ENCODE measurements around the gene JTB.

The JTB gene

DNA sequence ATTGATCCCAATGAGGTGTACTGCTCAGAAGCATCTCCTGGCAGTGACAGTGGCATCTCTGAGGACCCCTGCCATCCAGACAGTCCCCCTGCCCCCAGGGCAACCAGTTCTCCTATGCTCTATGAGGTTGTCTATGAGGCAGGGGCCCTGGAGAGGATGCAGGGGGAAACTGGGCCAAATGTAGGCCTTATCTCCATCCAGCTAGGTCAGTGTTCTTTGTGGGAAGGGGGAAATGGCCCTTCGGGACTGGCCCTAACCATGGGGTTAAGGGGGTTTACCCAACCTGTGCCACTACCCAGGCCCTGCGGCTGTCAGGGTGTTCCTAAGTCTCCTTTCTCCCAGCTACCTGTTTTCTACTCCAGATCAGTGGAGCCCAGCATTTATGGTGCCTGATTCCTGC lies 8.5 kb downstream of the JTB start:
- Mint-ChIP-seq H3K4me3 (peak overlapping the region in 1 of 2 donors; percentile 9), H3K27me3 (no peaks in the 10 kb centered on the region), H3K4me1 (ENCODE audit: low read depth in 2 of 2) (peaks cover 26 to 30% of the 10 kb centered on the region in 2 donors), H3K27ac (peak overlapping the region in 1 of 2 donors; percentile 98), H3K36me3 (ENCODE audit: insufficient read depth) (peaks cover 11% of the 10 kb centered on the region), H3K9me3 (no peaks in the 10 kb centered on the region)
- no peak for ATAC-seq (replicated peaks)
- DNase-seq, result no peak

DNA sequence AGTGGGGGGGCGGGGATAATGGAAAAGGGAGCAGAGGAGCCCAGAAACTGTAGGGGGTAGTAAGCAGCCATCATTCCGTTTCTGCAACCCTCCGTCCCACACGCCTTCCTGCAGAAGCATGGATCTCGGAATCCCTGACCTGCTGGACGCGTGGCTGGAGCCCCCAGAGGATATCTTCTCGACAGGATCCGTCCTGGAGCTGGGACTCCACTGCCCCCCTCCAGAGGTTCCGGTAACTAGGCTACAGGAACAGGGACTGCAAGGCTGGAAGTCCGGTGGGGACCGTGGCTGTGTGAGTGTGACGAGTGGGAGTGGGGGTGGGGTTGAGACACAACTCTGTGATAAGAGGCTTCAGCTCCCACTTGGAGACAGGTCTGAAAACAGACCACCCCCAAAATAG lies 9.1 kb downstream of the JTB start:
- Mint-ChIP-seq H3K4me3 (peak overlapping the region; percentile 96 to 99), H3K27ac (peak overlapping the region in 1 of 2 donors; percentile 98), H3K36me3 (ENCODE audit: insufficient read depth) (peaks cover 8% of the 10 kb centered on the region), H3K9me3 (no peaks in the 10 kb centered on the region), H3K4me1 (ENCODE audit: low read depth in 2 of 2) (peaks cover 31 to 34% of the 10 kb centered on the region in 2 donors), H3K27me3 (no peaks in the 10 kb centered on the region)
- ATAC-seq (replicated peaks) (no peak), DNase-seq (no peak)

DNA sequence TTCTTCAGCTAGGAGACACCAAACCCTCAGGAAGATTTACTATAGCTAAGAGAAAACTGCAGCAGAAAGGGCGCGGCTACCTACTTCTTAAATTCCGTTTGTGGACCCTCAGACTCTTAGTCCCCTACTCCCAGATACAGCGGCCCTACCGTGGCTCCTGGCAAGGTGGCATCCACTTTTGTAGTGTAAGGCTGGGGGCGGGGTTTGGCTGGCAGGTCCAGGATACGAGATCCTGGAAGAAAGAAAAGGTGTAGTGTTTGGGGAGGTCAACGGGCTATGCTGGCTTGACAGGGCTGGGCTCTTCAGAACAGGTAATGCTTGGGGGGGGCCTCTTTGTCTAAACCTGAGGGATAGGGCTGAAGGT lies 9.5 kb downstream of the JTB start:
- H3K4me3 Mint-ChIP-seq, result peak overlapping the region; percentile 96 to 99
- peak overlapping the region; percentile 92 to 98 for H3K27ac Mint-ChIP-seq
- H3K9me3 Mint-ChIP-seq, result no peaks in the 10 kb centered on the region
- peaks cover 31 to 34% of the 10 kb centered on the region in 2 donors for H3K4me1 Mint-ChIP-seq (ENCODE audit: low read depth in 2 of 2)
- DNase-seq (no peak), ATAC-seq (replicated peaks) (no peak)
- peaks cover 8% of the 10 kb centered on the region for H3K36me3 Mint-ChIP-seq (ENCODE audit: insufficient read depth)
- no peaks in the 10 kb centered on the region for H3K27me3 Mint-ChIP-seq

DNA sequence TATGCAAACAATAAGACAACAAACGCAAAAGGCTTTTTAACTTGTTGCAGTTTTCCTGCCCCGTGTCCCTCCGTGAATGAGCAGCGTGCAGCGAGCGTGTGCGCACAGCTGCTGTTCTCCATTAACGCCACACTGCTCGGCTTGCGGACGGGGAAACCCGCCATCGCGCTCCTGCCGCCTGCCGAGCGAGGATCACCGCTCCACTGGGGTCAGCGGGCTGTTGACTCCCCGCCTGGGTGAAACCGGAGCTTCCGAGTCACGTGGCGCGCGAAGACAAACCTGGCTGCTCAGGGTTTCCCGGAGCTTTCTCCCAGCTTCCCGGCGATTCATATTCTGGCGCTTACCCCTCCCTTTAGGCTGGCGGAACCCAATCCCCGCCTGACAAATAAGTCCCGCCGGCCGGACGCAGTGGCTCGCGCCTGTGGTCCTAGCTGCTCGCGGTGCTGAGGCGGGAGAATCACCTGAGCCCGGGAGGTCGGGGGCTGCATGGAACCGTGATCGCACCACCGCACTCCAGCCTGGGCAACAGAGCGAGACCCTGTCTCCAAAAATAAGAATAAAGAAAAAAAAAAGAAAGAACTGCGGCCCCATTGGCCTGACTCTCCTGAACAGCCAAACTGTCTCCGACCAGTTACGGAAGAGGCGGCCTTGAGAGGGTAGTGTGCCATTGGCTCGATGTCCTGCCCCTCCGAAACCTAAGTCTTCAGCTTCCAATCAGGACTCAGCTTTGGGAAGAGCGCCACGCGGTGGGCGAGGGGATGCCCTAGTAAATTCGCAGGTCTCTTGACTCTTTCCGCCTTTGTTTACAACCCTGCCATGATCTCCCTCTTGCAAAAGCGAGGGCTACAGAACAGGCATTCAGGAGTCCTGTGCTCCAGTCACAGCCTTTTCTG lies 10.1 kb downstream of the JTB start, which contains the start of gene CREB3L4:
Gene CREB3L4, plus strand, starts transcription at position 796 of the 893 bp plus-strand sequence. CDS start 624 bp downstream, outside the sequence.
- DNase-seq (peak; percentile 71 to 77 (median 74)), ATAC-seq (replicated peaks) (peak; percentile 87)
- H3K9me3 Mint-ChIP-seq, result no peaks in the 10 kb centered on the region
- H3K4me1 Mint-ChIP-seq (ENCODE audit: low read depth in 2 of 2), result peaks cover 37 to 40% of the 10 kb centered on the region in 2 donors
- no peaks in the 10 kb centered on the region for H3K27me3 Mint-ChIP-seq
- peaks cover 8% of the 10 kb centered on the region for H3K36me3 Mint-ChIP-seq (ENCODE audit: insufficient read depth)
- H3K4me3 Mint-ChIP-seq, result peak within 1 kb of the TSS; percentile 96 to 99
- peak within 1 kb of the TSS; percentile 92 to 98 for H3K27ac Mint-ChIP-seq

DNA sequence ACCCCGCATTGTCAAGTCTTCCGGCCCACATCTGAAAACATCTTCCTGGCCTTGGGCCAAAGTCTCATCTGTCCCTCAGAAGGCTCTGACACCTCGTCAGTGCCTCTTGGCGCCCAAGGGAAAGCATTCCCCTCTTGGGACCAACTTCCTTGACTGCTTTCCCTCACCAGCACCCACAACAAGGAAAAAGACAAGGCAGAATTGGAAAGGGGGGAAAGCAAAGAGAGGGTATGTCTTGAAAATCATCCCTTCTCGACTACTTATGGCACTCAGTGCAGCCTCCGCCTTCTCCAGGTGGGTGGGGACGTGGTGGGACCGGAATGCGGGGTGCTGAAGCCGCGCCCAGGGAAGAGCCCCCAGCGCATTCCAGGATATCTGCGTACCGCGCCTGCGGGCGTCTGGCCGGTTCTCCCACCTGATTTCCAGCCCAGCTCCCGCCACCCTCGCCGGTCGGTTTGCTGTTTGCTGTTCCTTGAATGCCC lies 13.6 kb downstream of the JTB start:
- ATAC-seq (replicated peaks), result no peak
- Mint-ChIP-seq H3K4me1 (ENCODE audit: low read depth in 2 of 2) (peaks cover 38 to 43% of the 10 kb centered on the region in 2 donors), H3K27ac (peak overlapping the region; percentile 87 to 88), H3K27me3 (no peaks in the 10 kb centered on the region), H3K36me3 (ENCODE audit: insufficient read depth) (peaks cover 8% of the 10 kb centered on the region), H3K9me3 (no peaks in the 10 kb centered on the region), H3K4me3 (peak overlapping the region; percentile 77 to 86)
- DNase-seq, result no peak

DNA sequence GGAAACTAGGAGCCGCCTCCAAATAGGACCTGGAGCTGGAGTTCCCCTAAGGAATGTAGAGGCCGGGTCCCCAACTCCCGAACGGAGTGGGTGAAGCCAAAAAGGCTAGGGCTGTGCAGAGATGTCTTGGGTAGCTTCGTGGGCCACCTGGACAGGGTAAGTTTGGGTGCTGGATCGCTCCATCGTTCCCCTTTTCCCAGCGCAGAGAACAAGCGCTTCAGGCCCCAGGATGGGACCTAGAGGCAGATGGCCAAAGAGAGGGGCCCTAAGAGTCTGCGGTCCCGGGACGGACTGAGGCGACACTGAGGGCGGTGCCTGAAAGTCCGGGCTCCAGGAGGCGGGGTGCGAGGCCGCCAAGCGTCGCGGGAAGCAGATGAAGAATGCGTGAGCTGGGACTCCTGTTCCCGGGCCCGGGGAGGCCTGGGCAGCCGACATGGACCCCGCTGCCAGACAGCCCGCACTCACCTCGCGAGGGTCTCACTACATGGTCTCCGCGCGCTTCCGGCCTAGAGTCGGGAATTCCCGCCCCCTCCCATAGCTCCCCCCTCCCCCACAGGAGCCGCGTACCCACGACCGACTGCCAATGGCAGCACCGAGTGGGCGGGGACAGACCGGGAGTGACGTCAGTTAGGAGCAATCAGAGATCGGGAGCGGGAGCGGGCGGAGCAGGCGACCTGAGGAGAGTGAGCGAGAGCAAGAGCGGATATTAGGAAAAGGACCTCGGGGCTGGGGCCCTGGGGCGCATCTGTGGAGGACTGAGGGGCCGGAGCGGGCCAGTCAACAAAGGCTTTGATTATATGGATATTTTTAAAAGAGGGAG lies 14.2 kb downstream of the JTB start, which contains the start of gene SLC39A1:
Gene SLC39A1, minus strand, starts transcription at position 508 of the 820 bp plus-strand sequence. CDS start 822 bp downstream, outside the sequence.
- Mint-ChIP-seq H3K36me3 (ENCODE audit: insufficient read depth) (peaks cover 12% of the 10 kb centered on the region), H3K4me1 (ENCODE audit: low read depth in 2 of 2) (peaks cover 42 to 48% of the 10 kb centered on the region in 2 donors), H3K9me3 (no peaks in the 10 kb centered on the region), H3K27me3 (no peaks in the 10 kb centered on the region), H3K4me3 (peak within 1 kb of the TSS; percentile 77 to 86), H3K27ac (peak within 1 kb of the TSS; percentile 87 to 88)
- DNase-seq (peak; percentile 85 to 93 (median 91)), ATAC-seq (replicated peaks) (peak; percentile 42)

DNA sequence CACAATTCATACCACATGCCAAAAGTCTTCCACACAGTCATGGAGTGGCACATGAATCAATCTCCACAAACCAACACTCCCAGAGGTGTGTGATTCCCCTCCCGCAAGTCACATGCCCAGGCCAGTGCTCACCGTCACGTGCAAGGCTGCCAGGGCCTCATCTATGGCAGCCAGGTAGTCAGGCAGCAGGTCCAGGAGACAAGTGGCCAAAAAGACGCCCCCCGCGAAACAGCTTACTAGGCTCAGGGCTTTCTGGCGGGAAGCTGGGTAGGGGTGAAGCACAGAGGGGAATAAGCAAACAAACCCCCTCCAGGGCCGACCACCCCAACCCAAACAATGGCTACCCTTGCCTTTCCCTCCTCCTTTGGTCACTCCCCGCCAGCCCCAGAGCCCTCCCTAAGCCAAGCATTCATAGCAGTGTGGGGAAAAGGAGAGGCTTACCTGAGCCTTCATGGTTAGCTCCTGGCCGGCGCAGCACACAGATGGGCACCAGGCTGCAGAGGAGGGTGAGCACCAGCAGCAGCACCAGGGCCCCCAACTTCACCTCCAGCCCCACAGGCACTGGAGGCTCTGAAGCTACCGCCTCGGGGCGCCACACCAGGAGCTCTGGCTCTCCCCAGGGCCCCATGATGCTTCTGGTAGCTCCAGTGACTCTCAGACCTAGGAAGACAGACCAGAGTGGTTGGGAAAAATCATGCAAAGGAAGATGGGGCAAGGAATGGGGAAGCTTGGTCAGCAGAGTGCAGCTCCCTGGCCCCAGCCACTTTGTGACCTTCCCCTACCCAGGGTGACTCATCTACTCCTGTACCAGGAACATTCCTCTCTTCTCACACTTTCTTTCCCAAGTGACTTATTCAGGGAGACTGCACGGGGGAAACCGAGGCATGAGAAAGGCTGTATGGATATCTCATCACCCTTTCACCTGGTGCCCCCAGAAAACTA lies 15.1 kb downstream of the JTB start:
- Mint-ChIP-seq H3K36me3 (ENCODE audit: insufficient read depth) (peaks cover 13% of the 10 kb centered on the region), H3K27ac (peak overlapping the region; percentile 87 to 88), H3K27me3 (no peaks in the 10 kb centered on the region), H3K4me3 (peak overlapping the region; percentile 77 to 86), H3K9me3 (no peaks in the 10 kb centered on the region), H3K4me1 (ENCODE audit: low read depth in 2 of 2) (peaks cover 36 to 41% of the 10 kb centered on the region in 2 donors)
- no peak for DNase-seq
- ATAC-seq (replicated peaks), result no peak

DNA sequence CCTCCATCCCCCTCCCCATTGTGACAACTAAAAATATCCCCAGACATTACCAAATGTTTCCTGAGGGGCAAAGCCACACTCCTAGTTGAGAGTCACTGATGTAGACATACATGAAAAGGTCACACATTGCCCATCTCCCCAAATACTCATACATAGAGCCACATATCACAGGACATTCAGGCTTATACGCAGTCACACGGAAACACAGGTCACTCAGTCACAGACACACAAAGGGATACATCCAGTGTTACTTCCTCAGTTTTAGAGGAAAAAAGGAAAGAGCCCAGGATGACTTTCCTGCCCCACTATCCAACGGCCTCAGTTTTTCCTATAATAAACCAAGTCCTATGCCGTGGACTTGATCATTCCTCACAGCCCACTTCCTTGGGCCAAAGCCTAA lies 16.1 kb downstream of the JTB start:
- peaks cover 9% of the 10 kb centered on the region for H3K36me3 Mint-ChIP-seq (ENCODE audit: insufficient read depth)
- ATAC-seq (replicated peaks), result no peak
- H3K4me1 Mint-ChIP-seq (ENCODE audit: low read depth in 2 of 2), result peaks cover 38 to 44% of the 10 kb centered on the region in 2 donors
- peak overlapping the region in 1 of 2 donors; percentile 88 for H3K27ac Mint-ChIP-seq
- H3K4me3 Mint-ChIP-seq, result no peak overlapping the region
- no peaks in the 10 kb centered on the region for H3K27me3 Mint-ChIP-seq
- H3K9me3 Mint-ChIP-seq, result no peaks in the 10 kb centered on the region
- no peak for DNase-seq

DNA sequence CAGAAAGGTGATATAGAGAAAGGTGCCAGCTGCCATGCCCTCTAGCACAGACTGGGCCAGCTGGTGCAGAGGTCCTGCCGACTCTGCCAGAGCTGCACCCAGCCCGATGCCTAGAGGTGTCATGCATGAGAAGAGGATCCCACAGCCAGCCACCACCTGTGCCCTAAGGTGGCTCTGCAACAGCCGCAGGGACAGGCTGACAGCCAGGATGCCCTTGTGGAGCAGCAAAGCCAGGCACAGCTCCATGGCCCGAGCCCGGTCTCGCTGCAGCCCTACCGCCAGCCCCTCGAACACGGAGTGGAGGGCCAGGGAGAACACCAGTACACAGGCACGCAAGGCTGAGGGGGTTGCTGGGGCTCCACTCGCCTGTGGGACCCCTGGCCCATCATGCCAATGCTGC lies 17.3 kb downstream of the JTB start:
- Mint-ChIP-seq H3K4me3 (no peak overlapping the region), H3K27me3 (no peaks in the 10 kb centered on the region), H3K4me1 (ENCODE audit: low read depth in 2 of 2) (peaks cover 40 to 46% of the 10 kb centered on the region in 2 donors), H3K9me3 (no peaks in the 10 kb centered on the region), H3K27ac (no peak overlapping the region), H3K36me3 (ENCODE audit: insufficient read depth) (peaks cover 9% of the 10 kb centered on the region)
- DNase-seq (no peak), ATAC-seq (replicated peaks) (no peak)

DNA sequence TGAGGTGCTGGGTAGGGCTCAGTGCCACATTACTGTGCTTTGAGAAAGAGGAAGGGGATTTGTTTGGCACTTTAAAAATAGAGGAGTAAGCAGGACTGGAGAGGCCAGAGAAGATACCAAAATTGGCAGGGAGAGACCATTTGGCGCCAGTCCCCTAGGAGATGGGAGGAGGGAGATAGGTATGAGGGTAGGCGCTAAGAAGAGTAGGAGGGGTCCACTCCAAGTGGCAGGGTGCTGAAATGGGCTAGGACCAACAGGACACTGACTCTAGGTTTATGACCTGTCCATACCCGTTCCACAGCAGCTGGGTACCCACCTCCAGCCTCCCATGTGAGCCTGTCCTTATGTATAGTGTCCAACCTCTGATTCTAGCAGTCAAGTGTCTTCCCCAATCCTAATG lies 18.0 kb downstream of the JTB start:
- H3K27ac Mint-ChIP-seq, result peak overlapping the region in 1 of 2 donors; percentile 83
- no peaks in the 10 kb centered on the region for H3K9me3 Mint-ChIP-seq
- no peak for DNase-seq
- H3K4me3 Mint-ChIP-seq, result no peak overlapping the region
- peaks cover 42 to 45% of the 10 kb centered on the region in 2 donors for H3K4me1 Mint-ChIP-seq (ENCODE audit: low read depth in 2 of 2)
- H3K27me3 Mint-ChIP-seq, result no peaks in the 10 kb centered on the region
- peaks cover 9% of the 10 kb centered on the region for H3K36me3 Mint-ChIP-seq (ENCODE audit: insufficient read depth)
- no peak for ATAC-seq (replicated peaks)

DNA sequence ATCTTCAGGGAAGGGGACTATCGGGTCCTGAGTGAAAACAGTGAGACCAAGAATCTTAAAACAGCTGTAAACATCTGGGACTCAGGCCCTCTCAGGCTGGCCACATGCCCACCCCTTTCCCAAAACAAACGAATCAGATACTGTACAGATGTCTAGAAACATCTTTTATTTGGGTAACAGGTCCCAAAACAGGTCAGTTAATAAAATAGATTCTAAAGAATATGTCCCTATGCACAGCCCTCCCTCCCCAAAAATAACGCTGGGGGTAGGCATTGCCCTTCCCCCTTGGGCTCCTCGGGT lies 18.6 kb downstream of the JTB start:
- ATAC-seq (replicated peaks), result no peak
- peak overlapping the region; percentile 83 to 92 for H3K27ac Mint-ChIP-seq

DNA sequence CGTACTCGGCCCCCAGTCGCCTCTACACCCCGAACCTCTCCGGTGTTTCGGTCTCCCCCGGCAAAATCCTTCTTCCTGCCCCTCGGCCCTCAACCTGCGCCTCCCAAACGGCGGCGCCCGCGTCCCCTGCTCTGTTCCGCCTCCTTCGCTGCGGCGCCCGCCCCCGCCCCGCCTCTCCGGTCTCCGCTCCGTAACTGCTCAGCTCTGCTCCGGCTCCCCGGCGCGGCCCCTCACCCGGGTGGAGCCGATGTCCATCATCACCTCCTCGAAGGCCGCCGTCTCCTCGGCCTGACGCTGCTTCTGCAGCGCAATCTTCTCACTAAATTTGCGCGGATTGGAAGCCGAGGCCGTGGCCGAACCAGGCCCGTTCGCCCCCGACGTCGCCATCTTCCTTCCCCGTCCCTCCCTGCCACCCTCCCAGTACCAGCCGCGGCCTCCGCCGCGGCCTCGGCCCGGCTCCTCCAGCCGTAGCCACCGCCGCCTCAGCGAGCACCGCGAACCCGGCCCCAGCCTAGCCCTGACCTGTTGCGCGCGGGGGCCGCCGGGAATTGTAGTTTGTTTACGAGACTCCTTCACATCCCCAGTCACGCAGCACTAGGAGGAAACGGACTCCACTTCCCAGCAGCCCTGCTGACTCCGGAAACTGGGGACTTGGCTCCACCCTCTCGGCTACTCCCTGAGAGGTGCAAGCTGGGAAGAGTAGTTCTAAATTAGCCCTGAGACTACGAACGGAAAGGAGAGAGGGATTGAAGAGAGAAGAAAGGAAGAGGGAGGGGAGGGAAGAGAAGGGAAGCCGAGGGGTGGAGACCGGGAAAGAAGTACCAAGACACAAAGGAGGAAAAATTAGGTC lies 19.1 kb downstream of the JTB start, which contains the start of gene CRTC2:
Gene CRTC2, minus strand, starts transcription at position 502 of the 850 bp plus-strand sequence. Its CDS starts 115 bp downstream, at position 387.
- Mint-ChIP-seq H3K4me3 (peak within 1 kb of the TSS; percentile 89 to 90), H3K36me3 (ENCODE audit: insufficient read depth) (peaks cover 14% of the 10 kb centered on the region)

More for the DNA sequence above, 18.6 kb downstream of the JTB start:
- peak overlapping the region; percentile 89 to 90 for H3K4me3 Mint-ChIP-seq
- H3K9me3 Mint-ChIP-seq, result no peaks in the 10 kb centered on the region
- H3K4me1 Mint-ChIP-seq (ENCODE audit: low read depth in 2 of 2), result peaks cover 44 to 45% of the 10 kb centered on the region in 2 donors
- no peaks in the 10 kb centered on the region for H3K27me3 Mint-ChIP-seq
- DNase-seq, result no peak
- peaks cover 11% of the 10 kb centered on the region for H3K36me3 Mint-ChIP-seq (ENCODE audit: insufficient read depth)

More for the DNA sequence above, 19.1 kb downstream of the JTB start, which contains the start of gene CRTC2:
- peak; percentile 95 to 98 (median 97) for DNase-seq
- H3K9me3 Mint-ChIP-seq, result no peaks in the 10 kb centered on the region
- H3K27ac Mint-ChIP-seq, result peak within 1 kb of the TSS; percentile 83 to 92
- ATAC-seq (replicated peaks), result peak; percentile 89
- peaks cover 42 to 43% of the 10 kb centered on the region in 2 donors for H3K4me1 Mint-ChIP-seq (ENCODE audit: low read depth in 2 of 2)
- no peaks in the 10 kb centered on the region for H3K27me3 Mint-ChIP-seq
